GM21423 (cell line): ENCODE measurements around the gene NFATC3.
A peak's percentile ranks its signal among the peaks of the same experiment; 100 is the strongest.

Experiments
- ATAC-seq: cut with Tn5 transposase; IDR thresholded peaks from one replicate; pipeline ENCODE4 v1.9.1; 2021; ENCODE audit warnings: mild to moderate bottlenecking, moderate library complexity; ENCODE audit not compliant: unreplicated experiment

NFATC3 gene

GRCh38 chr16:68085259-68086071, at the start of gene NFATC3:
Gene NFATC3, plus strand, starts transcription at chr16:68085370. Its CDS starts 312 bp downstream, at chr16:68085682.
- peak; percentile 49 for ATAC-seq

GRCh38 chr16:68037841-68038597, 47.2 kb upstream of the NFATC3 start:
- peak; percentile 42 for ATAC-seq

GRCh38 chr16:68040506-68041288, 44.5 kb upstream of the NFATC3 start:
- peak; percentile 75 for ATAC-seq

- ATAC-seq = no peak
These were observed 43.4 kb upstream of the NFATC3 start for GRCh38 chr16:68041783-68042182.

- ATAC-seq = no peak
These were observed 39.1 kb upstream of the NFATC3 start for GRCh38 chr16:68046106-68046505.

GRCh38 chr16:68047987-68048386, 37.2 kb upstream of the NFATC3 start:
- no peak for ATAC-seq

GRCh38 chr16:68049449-68049848, 35.7 kb upstream of the NFATC3 start:
- no peak for ATAC-seq

GRCh38 chr16:68055395-68055794, 29.8 kb upstream of the NFATC3 start:
- ATAC-seq = no peak

GRCh38 chr16:68059804-68060203, 25.4 kb upstream of the NFATC3 start:
- ATAC-seq = no peak

- ATAC-seq = no peak
These were observed 23.8 kb upstream of the NFATC3 start for GRCh38 chr16:68061396-68061795.

- ATAC-seq = no peak
These were observed 22.2 kb upstream of the NFATC3 start for GRCh38 chr16:68062910-68063393.

GRCh38 chr16:68064791-68065365, 20.3 kb upstream of the NFATC3 start:
- ATAC-seq = no peak

- ATAC-seq = no peak
These were observed 19.4 kb upstream of the NFATC3 start for GRCh38 chr16:68065716-68066305.

GRCh38 chr16:68066763-68067162, 18.4 kb upstream of the NFATC3 start:
- no peak for ATAC-seq

- no peak for ATAC-seq
These were observed 16.2 kb upstream of the NFATC3 start for GRCh38 chr16:68068926-68069325.

GRCh38 chr16:68069511-68070248, 15.5 kb upstream of the NFATC3 start:
- no peak for ATAC-seq

- ATAC-seq = no peak
These were observed 14.9 kb upstream of the NFATC3 start for GRCh38 chr16:68070249-68070730.

GRCh38 chr16:68070806-68071517, 14.2 kb upstream of the NFATC3 start:
- ATAC-seq = peak; percentile 35

GRCh38 chr16:68071518-68071901, 13.7 kb upstream of the NFATC3 start:
- ATAC-seq = no peak
